SH-SY5Y (cell line): Measurements from ENCODE around the gene RFXAP.

ENCODE experiments used
- GATA2 ChIP-seq: IDR thresholded peaks from 2 replicates; pipeline ENCODE4 v1.6.1; 2011; ENCODE audit warnings: mild to moderate bottlenecking, low read depth, low read length
- GATA3 ChIP-seq: IDR thresholded peaks from 2 replicates; pipeline ENCODE4 v1.6.1; 2011; ENCODE audit warnings: low read depth, mild to moderate bottlenecking, low read length, moderate library complexity

DNA sequence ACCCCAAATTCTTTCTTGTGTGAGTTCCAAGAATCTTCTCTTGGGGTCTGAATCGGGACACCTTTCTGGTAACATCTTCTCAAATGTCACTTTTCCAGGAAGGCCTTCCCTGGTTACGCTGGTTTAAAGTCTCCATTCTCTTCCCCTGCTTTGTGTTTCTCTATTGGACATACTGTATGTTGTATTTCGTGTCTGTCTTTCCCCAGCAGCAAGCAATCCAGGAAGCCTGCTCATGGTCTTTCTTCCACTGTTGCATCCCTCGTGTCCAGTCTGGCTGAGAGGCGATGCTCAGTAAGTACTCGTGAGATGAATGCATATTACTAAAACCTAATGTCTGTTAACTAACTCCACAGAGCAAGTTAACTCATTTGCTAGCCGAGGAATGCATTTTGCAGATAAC is 43.7 kb downstream of the RFXAP start:
- TF ChIP-seq GATA3 (no peak), GATA2 (no peak)
